HG03342 (cell line): ENCODE data around the gene SGSM2.

ENCODE experiments used
- ATAC-seq: cut with Tn5 transposase; IDR thresholded peaks from one replicate; pipeline ENCODE4 v1.9.1; 2021; ENCODE audit warnings: mild to moderate bottlenecking, moderate library complexity; ENCODE audit not compliant: unreplicated experiment

The SGSM2 gene

DNA sequence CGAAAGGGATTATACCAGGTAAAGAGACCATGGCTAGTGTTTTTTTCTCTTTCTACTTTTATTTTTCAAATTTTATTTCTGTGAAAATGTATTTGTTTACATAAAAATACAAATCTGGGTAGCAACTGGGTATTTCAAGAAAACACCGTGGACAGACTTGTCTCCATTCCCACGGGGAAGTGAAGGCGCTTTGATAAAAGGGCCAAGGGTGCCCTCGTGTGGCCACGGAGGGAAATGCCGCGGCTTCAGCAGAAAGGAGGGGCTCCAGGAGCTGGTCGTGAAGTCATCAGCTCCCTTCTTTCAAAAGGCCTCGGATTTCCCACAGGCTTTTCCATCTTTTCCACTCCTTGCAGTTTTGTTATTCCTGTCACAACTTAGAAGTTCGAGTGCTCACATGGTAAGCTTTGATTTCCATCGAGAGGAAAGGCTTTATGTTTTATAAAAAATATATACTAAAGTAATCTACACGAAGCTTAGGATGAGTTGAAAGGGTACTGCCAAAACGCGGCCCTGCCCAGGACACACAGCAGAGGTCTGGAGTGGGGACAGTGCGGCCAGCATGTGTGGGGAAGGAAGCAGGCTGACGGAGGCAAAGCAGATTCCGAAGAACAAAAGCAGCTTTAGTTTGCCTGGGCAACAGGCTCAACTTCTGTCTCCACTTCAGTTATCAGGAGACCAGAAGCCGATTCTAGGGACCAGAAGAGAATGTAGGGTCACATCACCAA is 78.9 kb downstream of the SGSM2 start:
- no peak for ATAC-seq

GRCh38 chr17:2418572-2418971 is 81.3 kb downstream of the SGSM2 start:
- no peak for ATAC-seq

- ATAC-seq: no peak
Measured at GRCh38 chr17:2419486-2419885, 82.2 kb downstream of the SGSM2 start.

- ATAC-seq: no peak
Measured at GRCh38 chr17:2420176-2420575, 82.9 kb downstream of the SGSM2 start.

DNA sequence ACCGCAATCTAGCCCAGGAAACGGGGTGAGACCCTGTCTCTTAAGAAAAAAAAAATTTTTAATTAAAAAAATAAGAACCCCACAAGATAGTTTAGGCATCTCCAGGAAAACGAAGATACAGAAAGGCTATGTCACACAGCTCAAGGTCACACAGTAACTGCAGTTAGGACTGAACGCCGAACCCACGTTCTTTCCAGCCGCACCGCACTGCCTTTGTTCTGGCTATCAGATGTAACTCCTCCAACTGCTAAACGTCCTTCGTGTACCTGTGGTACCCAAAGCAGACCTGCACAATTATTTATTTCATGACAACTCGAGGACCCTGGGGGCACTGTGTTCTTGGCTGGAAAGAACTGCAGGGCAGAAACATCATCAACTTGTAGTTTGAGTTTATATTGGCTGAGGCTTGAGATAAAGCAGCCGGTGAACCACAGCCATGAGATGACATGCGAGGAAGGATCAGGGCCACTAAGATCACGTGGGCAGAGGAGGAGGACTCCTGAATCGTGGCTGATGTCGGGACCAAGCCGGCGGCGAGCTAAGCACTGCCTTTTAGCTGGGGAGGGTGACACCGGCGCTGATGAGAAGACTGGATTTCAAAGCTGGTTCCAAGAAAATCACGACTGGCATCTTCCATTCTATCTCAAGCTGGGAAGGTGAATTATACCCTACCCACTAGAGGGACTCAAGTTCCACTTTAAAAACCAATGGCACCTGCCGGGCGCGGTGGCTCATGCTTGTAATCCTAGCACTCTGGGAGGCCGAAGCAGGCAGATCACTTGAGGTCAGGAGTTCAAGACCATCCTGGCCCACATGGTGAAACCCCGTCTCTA is 84.2 kb downstream of the SGSM2 start:
- ATAC-seq: no peak

- ATAC-seq: no peak
Measured at GRCh38 chr17:2423271-2423670, 86.0 kb downstream of the SGSM2 start.

DNA sequence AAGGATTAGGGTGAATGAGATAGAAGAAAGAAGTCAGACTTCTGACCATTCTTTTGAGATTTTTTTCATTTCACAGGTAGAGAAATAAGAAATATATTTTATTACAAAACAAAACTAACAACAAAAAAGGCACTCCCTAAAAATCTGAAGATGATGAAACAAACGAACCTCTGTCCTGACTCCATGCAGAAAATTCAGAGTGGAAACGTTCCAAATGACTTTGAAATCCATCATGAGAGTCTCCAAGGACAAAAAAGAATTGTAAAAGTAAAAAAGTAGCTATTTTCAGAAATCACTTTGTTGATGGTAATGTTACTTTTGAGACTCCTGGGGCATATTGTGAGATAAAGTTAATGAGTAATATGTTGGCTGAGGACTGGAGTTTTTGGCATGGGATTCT is 89.9 kb downstream of the SGSM2 start:
- ATAC-seq: no peak

DNA sequence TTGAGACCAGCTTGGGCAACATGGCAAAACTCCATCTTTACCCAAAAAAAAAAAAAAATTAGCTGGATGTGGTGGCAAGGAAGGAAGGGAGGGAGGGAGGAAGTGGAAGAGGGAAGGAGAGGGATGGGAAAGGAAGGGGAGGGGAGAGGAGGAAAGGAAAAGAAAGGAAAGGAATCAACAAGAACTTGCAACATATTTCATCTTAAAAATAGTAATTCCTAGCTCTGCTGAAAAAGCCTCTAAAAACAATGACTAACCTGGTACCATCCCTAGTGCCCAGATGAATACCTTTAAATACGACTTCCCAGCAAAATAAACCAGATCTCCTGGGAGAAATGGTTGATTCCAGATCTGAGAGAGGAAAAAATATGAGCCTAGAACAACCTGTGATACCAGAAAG is 90.6 kb downstream of the SGSM2 start:
- ATAC-seq: no peak
